ENCODE results near the gene LRRC8A.
"Not testable (repeated sequence)": the region's sequence is repeated elsewhere in the genome, so short reads cannot be mapped to it uniquely, and the experiment has no call there.

LRRC8A gene

DNA sequence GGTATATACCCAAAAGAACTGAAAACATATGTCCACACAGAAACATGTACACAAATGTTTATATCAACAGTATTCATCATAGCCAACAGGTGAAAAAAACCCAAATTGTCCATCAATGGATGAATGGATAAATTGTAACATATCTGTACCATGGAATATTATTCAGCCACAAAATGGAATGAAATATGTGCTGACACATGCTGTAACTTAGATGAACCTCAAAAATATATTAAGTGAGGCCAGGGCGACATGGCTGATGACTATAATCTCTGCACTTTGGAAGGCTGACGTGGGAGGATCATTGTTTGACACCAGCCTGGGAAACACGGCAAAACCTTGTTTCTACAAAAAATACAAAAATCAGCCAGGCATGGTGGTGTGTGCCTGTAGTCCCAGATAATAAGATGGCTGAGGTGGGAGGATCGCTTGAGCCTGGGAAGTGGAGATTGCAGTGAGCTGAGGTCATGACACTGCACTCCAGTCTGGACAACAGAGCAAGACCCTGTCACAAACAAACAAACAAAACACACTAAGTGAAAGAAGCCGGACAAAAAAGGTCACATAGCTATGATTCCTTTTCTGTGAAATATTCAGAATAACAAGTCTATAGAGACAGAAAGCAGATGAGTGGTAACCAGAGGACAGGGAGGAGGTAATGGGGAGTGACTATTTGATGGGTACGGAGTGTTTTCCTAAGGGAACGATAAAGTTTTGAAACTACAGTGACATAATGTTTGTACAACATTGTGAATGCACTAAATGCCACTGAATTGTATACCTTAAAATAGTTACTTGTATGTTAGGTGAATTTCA is 11.6 kb upstream of the LRRC8A start:
- no peak for DNase-seq

DNA sequence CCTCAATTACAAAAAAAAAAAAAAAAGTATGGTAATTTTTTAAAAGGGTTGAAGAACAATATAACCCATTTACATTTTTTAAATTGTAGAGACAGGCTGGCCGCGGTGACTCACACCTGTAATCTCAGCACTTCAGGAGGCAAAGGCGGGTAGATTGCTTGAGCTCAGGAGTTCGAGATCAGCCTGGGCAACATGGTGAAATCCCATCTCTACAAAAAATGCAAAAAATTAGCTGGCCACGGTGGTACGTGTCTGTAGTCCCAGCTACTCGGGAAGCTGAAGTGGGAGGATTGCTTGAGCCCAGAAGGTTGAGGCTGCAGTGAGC is 11.0 kb upstream of the LRRC8A start:
- not testable (repeated sequence) for DNase-seq

DNA sequence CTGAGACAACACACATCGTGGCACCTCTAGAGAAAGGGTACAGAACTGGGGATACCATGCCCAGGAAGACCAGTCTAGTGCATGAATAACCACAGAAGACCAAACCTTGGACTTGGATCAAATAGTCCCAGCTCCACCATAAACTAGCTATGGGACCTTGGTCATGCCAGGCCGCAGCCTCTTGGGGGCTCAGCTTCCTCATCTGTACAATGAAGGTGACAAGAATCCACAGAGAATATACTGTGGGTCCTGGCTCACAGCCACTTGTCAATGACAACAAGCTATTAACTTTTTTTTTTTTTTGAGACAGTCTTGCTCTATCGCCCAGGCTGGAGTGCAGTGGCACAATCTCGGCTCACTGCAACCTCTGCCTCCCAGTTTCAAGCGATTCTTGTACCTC is 4.1 kb upstream of the LRRC8A start:
- DNase-seq: no peak

DNA sequence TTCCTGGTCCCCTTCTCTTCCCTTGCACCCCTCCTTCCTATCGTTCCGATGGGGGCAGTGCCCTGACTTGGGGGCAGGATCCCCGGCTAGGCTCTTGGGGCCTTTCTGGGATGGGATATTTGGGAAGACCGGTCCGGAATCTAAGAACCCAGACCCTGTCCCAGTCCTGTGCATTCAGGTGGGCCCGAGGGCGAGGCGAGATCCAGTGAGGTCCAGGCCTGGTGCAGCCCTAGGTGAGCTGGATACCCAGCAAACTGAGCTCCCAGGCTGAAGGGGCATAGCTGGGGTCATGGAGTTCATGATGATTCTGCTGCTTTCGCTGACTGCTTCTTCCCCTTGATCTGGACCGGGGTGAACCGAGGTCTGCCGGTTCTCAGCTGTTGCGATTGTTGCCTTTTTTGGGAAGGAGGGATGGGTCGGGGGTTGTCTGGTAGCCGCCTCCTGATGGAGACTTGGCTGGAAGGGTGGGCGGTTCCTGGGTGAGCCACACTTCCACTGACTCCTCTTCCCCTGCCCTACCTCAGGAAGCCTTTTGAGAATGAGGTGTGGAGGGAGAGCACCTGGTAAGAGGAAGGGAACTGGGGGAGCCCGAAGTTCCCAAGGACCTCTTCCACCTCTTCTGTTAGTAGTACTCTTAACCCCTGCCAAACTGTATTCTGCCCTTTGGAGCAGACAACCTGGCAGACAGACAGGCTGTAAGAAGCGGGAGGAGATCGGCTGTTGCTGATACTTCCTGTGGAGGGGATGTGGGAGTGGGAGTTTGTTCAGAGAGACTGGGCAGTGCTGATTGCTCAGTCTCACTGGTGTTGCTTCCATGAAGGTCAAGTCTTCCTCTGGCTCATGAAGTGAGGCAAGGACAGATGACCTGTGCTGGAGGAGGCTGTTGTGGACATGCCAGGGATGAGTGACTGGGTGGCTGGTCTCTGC is 1.0 kb downstream of the LRRC8A start:
- DNase-seq: no peak

DNA sequence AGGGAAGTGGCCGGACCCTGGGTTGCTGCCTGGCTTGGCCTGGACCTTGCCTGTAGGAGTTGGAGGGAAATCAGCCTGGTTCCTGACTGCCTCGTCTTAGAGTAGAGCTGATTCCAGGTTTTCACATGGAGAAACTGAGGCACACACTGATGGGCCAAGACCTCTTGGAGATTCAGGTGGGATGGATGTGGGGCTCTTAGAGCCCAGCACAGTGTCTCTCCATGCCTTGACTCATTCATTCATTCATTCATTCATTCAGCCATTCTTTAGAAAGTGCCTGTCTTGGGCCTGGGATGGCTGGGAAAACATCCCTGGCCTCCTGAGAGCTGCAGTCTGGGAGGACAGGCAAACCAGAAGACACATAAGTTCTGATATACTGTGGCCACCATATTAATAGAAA is 2.2 kb downstream of the LRRC8A start:
- no peak for DNase-seq

DNA sequence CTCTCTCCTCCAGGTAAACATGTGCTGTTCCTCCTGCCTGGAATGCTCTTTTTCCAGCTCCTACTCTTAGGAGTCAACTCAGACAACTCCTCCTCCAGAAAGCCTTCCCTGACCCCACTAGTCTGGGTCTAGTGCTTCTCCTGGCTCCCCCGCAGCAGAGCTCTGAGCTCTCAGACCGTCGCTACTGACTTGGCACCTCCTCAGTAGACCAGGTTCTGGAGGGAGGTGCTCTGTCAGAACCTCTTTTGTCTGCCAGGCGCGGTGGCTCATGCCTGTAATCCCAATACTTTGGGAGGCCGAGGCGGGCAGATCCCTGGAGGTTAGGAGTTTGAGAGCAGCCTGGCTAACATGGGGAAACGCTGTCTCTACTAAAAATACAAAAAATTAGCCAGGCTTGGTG is 3.4 kb downstream of the LRRC8A start:
- no peak for DNase-seq

DNA sequence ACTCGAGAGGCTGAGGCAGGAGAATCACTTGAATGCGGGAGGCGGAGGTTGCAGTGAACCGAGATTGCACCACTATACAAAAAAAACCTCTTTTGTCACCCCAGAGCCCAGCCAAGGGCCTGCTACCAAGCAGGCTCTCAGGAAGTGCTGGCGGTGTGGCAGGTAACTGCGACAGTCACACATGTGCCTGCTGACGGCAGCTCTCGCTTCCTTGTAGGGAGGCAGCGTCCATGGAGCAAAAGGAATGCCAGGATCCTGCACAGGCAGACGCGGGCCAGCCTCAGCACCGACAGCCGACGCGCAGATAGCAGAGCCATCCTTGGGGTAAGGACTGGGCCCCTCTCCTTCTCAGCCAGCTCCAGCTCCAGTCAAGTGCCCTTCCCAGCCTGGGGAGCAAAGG is 3.9 kb downstream of the LRRC8A start:
- no peak for DNase-seq

DNA sequence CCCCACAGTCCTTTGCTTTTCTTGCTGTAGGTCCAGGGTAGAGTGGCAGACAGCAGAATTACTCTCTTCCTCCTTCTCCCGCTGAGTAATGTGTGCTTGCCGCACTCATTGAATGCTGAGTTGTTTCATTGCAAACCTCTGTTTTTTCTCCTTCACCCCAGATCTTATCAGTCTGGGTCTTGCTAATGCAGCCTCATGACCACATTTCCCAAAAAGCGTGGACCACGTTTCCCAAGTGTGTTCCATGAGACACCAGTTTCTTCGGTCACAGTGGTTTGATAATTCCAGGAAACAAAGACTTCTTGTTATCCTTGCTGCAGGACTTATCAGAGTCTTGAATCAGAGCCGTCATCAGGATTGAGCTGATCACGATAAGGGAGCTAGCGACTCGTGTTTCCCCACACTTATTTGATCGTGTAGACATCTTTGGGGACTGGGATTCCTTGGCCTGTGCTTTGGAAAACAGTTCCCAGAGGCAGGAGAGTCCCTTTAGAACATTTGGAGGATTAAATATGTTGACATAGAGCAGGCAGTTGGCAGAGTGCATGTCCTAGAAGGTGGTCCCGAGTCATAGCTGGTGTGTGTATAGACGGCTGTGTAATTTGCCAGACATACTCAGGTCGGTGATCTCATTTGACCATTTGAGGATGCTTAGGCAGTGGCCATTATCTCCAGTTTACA is 4.4 kb downstream of the LRRC8A start:
- no peak for DNase-seq

DNA sequence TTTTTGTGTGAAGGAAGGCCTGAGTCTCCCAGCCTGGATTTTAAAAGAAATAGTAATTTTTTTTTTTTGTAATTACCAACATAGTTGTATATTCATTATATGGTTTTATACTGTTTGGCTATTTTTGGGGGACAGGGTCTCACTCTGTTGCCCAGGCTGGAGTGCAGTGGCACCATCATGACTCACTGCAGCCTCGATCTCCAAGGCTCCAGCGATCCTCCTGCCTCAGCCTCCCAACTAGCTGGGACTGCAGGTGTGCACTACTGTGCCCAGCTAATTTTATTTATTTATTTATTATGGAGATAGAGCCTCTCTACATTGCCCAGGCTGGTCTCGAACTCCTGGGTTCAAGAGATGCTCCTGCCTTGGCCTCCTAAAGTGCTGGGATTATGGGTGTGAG is 5.1 kb downstream of the LRRC8A start:
- DNase-seq: no peak

DNA sequence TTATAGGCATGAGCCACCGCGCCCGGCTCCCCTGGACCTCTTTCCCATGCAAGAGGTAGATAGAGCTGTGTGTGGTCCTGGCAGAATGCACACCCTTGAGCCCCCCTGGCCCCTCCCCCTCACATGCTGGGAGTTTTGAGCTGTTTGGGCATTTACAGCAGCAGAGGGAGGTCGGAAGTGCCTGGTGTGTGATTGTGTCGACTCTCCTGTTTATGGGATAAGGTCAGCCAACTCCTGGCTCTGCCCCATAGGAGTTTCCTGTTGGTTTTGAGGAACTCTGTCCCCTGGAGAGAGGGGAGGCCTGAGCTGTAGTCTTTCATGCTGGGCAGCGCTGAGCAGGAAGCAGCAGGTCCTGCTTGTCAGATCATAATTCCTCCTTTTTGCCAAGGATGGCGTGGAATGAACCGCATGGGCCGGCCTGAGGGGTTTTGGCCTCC is 6.0 kb downstream of the LRRC8A start:
- peak; percentile 9 for DNase-seq

DNA sequence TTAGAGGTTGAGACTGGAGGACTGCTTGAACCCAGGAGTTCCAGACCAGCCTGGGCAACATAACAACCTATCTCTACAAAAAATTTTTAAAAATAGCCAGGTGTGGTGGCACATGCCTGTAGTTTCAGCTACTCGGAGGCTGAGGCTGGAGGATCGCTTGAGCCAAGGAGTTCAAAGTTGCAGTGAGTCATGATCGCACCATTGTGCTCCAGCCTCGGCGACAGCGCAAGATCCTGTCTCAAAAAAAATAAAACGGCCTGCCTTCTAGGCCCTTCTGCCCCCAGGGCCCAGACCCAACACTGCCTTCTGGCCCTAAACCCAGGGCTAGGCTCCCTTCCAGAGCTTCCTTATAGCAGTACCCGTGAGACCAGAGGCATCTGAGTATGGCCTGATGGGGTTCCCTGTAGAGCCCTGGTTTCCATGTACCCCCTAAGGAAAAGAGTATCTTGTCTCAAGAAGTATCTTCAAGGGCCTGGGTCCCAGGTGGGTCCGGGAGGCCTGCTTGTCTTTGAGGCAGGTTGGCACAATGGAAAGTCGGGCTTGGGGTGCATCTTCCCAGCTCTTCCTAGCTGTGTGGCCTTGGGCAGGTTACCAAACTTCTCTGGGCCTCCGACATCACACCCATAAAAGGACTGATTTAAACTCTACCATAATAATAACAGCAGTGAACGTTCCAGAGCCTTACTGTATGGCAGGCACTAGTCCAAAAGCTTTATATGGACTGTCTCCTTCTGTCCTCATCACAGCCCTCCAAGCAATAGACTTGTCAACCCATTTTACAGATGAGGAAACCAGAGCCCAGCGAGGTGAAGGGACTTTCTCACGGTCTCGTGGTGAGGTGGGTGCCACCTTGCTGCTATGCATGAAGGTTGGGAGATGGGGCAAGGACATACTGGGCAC is 9.6 kb downstream of the LRRC8A start:
- no peak for DNase-seq

DNA sequence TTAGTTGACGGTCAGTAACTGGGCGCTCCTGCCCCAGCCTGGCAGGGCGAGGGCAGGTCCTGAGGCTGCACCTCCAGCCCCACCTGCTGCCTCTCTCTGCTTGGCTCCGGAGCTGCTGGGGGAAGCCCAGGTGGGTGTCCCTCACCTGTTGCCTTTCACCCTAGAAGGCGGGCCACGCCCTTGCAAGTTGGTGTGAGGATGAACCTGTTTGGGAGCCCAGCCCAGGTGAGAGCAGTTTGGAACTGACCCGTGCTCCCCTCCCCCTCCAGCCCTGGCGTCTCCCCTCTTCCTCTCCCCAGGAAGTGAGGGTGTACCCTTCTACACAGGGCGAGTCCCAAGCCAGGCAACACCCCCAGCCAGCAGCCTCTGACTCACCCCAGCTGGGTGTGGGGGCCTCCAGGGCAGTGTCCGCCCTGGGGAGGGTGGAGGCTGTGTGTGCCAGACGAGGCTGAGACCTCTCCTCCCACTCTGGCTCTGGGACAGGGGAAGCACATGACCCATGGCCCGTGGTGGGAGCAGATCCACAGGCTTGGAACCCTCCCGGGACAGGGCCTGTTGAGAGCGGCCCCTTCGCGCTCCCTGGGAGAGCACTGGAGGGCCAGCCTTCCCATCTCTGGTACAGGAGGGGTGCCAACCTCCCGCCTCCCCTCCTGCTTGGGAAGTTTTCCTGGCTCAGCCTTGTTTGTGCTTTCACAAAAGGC is 10.4 kb downstream of the LRRC8A start:
- DNase-seq: peak; percentile 50

DNA sequence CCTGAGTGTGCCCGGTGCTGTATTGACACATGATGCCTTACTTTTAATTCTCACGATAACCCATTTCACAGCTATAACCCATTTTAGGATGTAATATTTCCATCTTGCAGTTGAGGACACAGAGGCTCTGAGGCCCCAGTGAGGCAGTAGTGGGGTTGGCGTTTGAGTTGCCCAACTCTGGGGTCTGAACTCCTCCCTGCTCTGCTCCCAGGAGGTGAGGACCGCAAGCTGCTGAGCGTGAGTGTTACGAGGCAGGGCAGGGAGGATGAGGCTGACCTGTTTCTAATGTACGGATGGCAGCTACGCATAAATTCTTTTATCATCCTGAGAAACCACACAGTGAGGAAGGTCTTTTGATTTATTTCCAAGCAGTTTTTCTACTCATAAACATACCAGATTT is 11.4 kb downstream of the LRRC8A start:
- no peak for DNase-seq

DNA sequence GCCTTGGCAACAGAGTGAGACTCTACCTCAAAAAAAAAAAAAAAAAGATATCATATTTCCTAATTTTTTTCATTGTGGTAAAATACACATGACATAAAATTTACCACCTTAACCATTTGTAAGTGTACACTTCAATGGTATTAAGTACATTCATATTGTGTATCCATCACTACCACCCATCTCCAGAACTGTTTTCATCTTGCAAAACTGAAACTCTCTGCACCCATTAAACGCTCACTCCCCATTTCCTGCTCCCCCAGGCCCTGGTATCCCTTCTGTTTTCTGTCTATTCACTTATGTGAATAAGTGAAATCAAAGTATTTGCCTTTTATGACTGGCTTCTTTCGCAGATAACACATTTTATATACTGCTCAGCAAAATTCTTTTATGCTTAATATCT is 12.8 kb downstream of the LRRC8A start:
- DNase-seq: no peak

DNA sequence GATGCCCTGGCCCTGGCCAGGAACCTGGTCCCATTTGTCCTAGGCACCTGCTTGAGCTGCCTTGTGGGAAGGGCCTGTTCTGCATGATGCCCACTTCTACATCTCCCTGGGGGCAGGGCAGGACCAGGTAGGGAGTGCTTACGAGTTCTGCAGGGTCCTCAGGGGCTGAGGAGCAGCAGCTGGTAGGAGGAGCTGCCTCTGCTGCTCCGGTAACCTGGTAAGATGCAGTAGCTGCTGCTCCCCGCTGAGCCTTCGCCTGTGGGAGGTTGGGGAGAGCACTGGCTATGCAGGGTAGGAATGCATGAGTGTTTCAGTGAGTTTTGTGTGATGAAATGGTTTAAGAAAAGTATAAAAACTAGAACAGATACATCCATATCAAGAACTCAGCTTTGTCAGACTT is 13.6 kb downstream of the LRRC8A start:
- peak; percentile 1 for DNase-seq

DNA sequence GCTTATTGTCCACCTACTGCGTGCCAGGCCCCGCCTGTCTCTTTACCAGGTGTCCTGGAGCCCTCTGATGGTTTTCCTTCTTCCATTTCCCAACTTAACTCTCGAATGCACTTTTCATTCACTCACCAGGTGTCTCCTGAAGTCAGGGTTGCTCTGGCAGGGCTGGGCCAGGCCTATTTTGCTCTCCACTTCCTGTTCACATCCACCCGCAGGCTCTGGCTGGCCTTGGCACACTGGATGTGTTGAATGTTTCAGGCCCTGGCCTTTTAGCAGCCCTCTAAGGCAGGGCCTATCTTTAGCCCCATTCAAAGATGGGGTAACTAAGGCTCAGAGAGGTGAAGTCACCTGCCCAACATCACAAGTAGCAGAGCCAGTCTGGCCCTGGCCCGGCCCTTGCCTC is 16.4 kb downstream of the LRRC8A start:
- DNase-seq: no peak

DNA sequence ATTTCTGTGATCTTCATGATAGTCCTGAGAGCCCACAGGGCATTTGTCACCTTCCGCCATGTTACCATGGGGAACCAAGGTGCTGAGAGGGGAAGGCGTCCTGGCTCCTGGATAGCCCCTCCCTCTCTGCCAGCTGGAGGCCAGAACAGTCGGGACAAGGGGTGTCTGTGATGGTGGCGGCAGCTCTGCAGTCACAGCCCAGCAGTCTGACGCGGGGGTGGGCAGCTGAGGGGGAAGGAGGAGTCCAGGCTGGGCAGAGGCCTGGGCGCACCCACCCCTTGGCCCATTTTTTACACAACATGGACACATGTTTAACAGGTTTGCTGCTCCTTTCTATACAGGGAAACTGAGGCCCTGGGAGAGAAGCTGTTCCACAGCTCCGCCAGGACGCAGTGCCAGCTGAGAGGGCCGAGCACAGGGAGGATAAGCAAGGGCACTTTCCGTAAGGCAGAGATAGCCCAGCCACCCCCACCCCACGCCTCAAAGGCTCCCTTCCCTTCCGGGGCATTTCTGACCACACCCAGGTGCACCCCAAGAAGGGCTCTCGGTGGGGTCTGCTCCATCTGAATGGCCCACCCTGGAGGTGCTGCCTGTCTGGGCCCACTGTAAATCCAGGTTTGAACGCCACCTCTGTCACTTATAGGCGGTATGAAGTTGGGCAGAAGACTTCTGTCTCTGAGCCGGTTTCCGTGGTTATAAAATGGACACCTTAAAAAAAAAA is 17.1 kb downstream of the LRRC8A start:
- DNase-seq: no peak

DNA sequence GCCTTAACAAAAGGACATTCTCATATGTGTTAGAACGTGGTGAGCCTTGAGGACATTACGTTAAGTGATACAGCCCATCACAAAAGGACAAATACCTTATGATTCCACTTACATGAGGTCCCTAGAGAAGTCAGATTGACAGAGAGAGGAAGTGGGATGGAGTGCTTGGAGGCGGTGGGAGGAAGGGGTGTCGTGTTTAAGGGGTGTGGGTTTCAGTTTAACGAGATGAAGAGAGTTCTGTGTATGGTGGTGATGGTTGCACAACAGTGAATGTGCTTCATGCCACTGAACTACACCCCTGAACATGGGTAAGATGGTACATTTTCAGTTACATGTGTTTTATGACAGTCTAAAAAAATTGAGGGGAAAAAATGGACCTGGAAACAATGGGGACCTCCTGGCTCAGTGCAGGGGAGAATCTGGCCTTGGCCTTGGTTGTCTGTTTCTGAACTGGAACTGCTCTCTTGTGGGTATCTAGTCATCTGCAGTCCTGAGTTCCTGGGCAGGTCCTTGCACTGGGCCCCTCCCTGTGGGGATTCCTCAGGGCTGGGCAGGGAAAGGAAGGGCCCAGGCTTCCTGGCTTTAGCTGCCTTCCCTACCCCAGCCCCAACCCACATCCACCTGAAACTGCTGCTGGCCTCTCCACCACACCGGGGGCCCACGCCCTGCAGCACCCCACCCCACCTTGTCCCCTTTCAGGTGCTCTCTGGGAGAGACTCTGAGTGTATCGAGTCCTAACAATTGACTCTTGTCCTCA is 17.8 kb downstream of the LRRC8A start:
- no peak for DNase-seq

DNA sequence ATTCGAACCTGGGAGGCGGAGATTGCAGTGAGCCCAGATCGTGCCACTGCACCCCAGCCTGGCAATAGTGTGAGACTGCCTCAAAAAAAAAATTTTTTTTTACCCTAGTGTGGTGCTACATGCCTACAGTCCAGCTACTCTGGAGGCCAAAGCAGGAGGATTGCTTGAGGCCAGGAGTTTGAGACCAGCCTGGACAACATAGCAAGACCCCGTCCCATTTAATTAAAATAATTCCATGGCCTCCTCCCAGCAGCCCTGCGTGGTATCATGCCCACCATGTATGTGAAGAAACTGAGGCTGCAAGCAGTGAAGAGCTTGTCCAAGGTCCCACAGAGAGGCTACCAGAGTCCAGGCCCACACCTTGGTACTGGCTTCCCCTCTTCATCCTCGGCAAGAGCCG is 19.4 kb downstream of the LRRC8A start:
- no peak for DNase-seq

DNA sequence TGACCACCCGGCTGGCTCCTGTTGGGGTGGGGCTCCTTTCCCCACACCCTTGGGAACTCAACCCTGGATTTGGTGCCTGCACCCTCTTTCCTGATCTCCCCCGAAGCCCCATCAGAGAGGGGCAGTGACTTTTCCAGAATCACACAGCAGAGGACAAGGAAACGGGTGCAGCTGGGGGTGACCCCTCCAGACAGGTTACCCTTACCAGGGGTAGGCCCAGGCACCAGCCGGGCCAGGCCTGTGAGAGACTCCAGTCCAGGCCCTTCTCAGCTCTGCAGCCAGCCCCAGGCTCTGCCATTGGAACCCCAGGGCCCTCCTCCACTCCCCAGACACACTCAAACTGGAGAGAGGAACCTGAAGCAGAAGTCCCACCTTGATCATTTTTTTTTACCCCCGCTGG is 19.9 kb downstream of the LRRC8A start:
- DNase-seq: no peak
